Activated CD8-positive, alpha-beta memory T cell treated with anti-CD3 and anti-CD28 coated beads for 1 hour (primary cell): ENCODE measurements around the gene MAP7.

Experiments used
- DNase-seq, 2 donors: peaks; one replicate each; pipeline ENCODE4 v3.0.0-alpha.2; 2020; ENCODE audit warnings: low read depth in 1 of 2; ENCODE audit errors: extremely low read depth in 1 of 2

MAP7 gene

DNA sequence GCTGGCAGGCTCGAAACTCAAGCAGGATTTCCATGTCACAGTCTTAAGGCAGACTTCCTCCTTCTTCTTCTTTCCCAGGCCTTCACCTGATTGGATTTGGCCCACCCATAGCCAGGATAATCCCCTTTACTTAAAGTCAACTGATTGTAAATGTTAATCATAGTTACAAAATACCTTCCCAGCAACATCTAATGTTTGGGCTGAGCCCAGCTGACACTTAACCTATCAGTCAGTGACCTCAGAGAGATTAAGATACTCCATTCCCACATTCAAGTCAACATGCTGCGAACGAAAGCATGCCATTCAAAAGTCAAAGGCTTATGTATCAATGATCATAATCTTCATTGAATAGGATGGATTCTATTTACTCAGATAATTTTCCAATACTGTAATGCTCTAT, 16.0 kb downstream of the MAP7 start:
- DNase-seq = no peak

DNA sequence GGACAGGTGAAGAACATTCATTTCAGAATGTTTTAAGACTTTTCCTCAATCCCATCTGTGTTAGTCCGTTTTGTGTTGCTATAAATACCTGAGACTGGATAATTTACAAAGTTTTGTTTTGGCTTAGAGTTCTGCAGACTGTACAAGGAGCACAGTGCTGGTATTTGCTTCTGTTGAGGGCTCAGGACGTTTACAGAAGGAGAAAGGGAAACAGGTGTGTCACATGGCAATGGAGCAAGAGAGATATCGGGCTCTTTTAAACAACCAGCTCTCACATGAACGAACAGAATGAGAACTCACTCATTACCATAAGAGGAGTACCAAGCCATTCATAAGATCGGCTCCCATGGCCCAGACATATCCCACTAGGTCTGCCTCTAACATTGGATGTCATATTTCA, 16.7 kb downstream of the MAP7 start:
- DNase-seq = no peak

DNA sequence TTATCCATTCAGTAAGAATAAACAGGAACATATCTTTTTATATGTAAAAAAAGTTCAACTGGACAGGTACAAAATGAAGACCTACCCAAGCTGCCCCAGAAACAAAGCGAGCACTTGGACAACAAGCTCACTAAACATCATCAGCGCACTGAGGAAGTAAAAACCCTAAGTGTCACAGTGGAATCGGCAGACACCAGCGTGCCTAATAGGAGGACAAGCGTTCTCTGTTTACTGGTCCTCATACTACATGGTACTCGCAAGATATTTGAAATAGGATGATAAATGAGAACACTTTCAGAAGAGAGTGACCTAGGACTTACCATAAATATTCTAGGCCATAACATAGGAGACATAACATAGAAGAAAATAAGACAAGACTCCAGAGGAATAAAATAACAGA, 18.2 kb downstream of the MAP7 start:
- no peak for DNase-seq

DNA sequence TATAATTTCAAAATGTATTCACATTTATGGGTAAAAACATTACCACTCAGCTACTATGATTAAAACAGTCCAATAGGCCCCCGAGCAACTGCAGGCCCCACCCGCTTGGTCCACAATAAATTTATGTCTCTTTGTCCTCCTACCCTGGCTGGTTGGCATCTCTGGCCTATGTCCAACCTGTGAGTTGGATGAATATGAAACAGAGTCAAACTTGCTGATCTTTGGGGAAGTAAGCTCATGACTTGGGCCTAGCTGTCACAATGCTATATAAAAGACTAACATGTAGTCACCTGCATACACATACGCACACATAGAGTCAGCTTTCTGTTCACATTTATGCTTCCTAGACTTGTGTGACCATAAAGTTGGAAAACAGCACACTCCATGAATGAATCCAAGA, 20.5 kb downstream of the MAP7 start:
- no peak for DNase-seq

DNA sequence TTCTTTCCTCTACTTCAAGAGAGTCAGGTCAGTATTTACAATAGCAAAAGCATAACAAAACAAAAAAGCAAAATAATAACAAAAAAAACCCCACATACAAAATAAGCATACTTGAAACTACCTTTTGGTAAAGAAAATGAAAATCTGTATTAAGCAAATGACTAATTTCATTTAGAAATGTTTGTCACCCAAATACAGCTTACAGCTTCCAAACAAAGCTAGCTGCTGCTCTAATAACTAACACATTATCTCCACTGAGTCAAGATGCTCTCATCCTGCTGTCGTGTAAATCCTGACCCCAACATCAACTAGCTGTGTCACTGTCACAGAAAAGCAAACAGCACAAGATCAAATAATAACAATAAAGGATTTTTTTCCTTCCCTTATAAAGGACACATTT, 21.7 kb downstream of the MAP7 start:
- no peak for DNase-seq

DNA sequence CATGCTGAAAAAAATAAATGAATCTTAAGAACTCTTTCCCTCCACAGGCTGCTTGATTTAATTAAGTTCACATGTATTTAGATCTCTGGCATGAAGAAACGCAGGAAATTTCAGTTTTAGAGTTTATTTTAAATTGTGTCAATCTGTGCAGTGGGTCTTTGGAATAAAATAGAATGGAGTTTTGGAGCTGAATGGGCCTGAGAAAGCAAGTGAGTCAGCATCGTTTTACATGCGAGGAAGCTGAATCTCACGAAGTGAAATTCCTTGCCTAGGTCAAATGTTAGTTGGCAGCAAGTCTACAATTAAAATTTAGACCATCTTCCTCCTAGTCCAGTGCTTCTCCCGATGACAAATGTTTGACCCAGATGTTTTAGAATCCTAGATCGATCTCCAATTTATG, 22.4 kb downstream of the MAP7 start:
- no peak for DNase-seq

DNA sequence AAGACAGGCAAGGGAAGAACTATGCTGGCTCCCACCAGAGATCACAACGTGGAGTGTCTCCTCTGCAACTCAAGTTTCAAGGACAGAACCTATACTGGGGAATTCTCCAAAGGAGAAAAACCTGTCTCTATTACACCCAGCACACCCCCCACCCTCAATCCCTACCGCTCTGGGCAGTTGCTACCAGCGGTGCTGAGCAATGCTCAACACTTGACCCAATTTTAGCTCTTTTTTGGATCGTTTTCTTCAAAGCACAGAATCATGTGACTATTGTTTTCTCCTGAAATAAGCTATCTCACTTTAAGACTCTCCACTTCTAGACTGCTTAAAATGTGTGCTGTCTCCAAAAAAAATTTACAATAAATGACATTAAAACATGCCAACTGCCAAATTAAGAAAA, 23.3 kb downstream of the MAP7 start:
- DNase-seq = no peak

DNA sequence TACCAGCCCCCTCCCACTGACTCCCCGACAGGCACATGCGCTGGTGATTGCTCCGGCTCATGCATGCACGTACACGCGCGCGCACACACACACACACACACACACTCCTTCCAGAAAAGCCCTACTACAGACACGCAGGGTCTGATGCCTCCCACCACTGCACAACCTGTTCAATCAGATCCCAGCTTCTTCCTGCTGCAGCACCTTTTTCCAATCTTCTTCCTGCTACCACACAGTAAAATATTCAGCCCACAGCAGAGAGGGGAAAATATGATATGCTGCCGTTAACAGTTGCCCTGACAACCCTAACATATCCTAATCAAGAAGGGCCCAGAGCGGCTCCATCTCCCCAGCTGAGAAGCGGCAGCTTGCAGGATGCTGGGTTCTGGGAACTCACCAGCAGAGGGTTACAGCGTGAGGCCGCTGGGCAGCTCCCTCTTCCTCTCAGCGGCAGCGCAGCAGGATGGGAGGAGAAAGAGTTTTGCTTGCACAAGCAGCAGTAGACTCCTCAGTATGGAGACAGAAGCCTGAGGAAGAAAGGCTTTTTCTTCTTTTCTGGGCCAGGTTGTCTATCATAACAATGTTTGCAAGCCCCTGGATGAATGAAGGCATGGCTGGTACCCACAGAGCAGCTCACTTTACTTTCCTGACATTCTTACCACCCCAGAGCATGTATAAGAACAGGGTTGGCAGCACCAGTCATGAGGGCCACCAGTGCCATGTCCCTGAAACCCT, 23.9 kb downstream of the MAP7 start:
- DNase-seq = no peak

DNA sequence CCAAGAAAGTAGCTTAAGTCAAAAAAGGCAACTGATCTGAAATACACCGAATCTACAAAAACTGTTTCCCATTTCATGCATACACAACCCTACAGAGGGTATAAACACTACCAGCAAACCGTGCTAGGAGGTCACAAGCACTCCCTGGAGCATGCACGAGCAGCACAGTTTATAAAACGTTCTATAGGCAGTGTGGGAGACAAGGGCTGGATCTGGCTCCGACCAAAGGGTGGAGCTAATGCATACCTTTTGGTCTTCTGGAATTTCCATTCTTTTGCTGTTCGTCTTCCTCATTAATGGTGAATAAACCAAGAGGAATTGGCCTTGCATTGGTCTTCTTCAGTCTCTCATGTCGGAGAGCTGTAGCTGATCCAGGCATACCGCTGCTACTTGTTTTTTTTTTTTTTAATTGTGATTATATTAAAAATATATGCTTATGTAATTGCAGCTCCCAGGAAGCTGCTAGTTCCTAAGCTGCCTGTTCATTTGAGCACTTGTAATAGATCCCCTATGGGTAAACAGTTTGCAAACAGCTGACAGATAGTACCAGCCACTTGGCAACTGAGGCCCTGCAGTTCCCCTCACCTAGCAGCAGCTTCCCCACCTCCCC, 24.5 kb downstream of the MAP7 start:
- no peak for DNase-seq

DNA sequence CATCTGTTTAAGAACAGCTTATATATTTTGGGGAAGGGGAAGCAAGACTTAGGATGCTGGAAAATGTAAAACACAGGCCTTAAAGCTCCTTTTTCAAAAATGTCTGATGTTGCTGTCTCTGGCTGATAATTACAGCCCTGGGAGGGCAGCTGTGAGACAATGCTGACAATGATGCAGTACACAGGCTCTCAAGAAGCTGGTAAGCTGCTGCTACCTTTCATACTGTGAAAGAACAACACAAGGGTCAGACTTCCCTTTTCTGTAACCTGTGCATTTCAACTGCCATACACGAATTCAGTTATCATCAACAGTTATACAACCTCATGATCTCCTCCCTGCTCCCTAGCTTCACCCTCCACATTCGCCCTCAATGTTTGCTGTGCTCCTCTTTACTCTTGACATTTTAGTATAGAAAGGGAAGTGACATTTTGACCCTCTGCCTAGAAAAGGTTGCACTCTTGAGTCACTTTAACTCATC, 25.2 kb downstream of the MAP7 start:
- DNase-seq = no peak

DNA sequence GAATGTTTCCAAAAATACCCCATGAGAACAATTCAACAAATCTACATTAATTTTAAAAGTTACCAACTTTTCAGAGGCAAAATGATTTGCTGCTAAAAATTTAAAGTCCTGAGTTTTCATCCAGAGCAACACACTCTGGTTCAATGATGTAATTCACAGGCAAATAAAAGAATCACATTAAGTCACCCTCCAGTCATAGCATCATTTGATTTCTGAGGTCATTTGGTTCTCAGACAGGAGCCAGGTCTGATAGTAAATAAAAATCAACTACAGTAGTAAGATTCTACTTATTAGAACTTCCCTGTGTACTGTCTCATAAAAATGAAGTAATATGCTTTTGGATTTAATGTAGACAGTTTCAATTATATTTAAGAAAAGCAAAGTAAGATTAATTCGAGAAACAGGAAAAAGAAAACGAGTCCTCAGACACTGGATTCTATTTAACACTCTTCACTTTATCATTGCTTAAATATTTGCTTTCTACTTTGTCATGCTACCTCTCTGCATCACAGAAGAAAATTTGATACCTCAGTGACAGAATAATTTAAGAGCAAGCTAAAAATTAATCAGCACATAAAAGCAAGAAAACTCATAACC, 25.8 kb downstream of the MAP7 start:
- DNase-seq = no peak

DNA sequence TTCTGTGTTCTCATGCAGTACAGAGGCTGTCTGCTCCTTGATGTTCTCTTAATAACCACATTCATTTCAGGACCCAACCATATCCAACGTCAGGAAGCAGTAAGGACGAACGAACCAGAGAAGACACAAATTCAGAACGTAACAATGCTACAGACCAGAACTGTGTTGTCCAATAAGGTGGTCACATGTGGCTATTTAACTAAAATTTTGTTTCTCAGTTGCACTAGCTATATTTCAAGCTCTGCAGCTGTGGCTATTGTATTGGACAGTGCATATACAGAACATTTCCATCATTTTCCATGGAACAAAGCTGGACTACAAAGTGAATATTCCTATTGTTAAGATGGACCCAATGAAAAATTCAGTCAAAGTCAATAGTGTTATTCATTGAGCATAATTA, 27.0 kb downstream of the MAP7 start:
- no peak for DNase-seq

DNA sequence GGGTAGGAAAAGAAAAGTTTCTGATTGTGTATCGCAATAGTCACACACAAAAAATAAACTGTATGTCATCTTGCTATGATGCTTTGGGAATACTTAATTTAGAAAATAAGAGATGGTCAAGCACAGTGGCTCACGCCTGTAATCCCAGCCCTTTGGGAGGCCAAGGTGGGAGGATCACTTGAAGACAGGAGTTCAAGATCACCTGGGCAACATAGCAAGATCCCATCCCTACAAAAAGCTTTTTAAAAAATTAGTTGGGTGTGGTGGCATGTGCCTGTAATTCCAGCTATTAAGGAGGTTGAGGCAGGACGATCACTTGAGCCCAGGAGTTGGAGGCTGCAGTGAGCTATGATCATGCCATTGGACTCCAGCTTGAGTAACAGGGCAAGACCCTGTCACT, 27.6 kb downstream of the MAP7 start:
- DNase-seq = no peak

DNA sequence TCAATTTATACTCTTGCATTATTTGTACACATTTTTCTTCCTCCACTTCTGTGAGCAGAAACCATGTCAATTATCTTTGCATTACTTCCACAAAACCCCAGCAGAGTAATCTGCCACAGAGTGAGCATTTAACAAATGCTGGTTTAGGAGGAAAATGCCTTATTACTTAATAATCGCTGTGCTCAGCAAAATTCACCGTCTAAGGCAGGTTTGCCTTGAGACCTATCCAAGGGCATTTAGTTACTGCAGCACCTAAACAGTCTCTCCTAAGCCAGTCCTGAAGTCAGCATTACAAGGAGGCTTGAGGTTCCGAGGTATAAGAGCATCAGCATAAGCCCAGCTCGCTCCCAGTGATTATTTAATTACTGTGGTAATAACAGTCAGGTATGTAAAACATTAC, 28.3 kb downstream of the MAP7 start:
- no peak for DNase-seq

DNA sequence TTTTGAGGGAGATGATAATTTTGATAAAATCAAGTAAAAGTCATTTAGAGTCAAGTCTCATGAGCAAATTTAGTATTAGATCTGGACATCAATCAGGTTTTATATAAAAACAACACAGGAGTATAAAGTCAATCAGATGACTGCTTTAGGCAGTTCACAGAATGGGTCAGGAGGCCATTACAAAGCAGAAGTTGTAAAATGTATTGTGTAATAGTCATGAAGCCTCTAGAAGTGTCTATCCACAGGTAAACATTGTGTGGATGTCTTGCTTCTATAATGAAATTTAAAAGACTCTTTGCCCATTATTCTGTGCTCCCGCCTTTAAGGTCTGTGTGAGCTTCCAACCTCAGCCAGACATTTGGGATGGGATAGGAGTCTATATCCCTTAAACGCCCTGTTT, 28.8 kb downstream of the MAP7 start:
- DNase-seq = no peak

DNA sequence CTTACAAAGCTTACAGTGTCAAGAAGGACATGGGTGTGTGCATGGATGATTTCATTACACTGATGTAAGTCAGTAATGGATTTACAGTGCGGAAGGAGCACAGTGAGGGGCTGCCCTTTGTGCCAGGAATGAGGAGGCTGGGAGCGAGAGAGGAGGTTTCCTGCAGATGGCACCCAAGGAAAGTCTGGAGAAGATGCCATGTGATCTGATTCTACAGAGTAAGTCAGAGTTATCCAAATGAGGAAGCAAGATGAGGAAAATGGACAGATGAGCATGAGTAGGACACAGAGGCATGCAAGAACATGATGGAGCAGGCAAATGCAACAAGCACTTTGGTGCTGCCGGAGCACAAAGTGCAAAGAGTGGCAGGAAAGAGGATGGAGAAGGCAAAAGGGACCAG, 29.7 kb downstream of the MAP7 start:
- DNase-seq = no peak

DNA sequence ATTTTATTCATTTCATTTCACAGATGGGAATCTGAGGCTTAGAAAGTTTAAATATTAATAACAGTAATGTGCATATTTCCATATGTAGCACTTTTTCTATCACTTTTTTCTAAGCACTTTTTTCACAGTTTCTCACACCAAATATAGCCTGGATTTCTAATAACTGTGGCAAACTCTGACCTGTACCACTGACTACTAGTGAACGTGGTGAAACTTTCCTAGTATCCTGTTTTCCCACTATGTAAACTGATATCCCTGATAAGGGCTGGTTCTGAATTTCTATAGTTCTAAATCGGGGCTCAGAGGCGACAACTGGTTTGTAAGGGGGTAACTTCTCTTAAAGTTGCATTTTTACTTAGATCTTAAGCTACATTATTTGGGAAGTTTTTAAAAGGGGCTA, 32.6 kb downstream of the MAP7 start:
- DNase-seq = no peak

DNA sequence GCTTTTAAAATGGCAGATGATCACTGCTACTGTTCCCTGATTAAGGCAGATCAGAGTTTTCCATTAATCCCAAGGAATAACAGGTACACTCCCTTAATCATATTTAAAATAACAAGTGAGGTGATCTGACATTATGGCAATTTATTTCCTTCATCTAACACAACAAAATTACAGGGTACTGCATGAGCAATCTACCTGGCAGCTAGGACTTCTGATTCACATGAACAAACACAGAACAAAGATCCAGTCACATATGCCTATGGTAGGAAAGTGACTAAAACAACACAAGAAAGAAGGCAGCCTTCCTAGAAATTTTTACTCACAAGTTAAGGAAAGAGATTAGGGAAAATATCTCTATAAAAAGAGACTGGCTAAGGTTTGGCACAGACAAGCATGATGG, 33.2 kb downstream of the MAP7 start:
- no peak for DNase-seq

DNA sequence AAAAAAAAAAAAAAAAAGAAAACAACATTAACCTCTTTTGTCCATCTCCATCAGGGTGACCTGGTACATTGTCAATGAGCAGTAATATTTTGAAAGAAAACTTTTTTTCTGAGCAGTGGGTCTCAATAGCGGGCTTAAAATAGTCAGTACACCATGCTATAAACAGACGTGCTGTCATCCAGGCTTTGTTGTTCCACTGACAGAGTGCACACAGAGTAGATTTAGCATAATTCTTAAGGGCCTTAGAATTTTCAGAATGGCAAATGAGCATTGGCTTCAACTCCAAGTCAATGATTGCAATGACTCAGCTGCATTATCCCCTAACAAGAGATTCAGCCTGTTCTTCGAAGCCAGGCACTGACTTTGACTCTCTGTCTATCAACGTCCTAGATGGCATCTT, 35.6 kb downstream of the MAP7 start:
- DNase-seq = no peak

DNA sequence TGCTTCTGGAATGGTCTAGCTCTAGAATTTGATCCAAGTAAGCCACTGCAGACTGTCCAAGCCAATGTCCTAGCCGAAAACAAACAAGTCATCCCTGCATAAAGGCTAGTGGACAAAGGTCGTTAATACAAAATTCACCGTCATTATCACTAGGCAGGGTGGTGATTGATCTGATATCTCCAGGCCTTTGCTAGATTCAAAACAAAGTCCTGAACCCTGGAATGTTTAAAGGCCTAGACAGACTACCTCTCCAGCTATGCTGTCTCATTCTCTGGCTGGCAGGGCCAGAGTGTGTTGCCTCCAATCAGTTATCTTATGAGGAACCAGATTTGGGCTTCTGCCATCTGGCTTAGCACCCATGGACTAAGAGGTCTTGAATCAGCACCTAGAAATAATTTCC, 38.3 kb downstream of the MAP7 start:
- no peak for DNase-seq

DNA sequence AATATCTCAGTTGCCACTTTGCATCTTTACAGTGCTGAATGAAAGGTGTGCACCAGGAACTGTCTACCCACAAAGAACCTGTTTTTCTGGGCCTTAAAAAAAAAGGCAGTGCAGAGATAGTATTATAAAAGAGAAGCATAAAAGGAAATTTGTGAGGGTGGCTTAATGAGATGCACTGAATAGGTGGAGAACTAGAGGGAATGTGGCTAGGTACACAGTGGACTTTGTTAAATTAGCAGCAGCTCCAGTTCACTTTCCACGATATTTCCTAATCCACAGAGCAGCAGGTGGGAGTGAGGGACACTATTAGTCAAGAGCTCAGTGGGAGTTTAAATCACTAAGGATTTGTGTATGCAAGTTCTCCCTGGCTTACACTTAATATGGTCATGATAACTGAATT, 38.8 kb downstream of the MAP7 start:
- no peak for DNase-seq

DNA sequence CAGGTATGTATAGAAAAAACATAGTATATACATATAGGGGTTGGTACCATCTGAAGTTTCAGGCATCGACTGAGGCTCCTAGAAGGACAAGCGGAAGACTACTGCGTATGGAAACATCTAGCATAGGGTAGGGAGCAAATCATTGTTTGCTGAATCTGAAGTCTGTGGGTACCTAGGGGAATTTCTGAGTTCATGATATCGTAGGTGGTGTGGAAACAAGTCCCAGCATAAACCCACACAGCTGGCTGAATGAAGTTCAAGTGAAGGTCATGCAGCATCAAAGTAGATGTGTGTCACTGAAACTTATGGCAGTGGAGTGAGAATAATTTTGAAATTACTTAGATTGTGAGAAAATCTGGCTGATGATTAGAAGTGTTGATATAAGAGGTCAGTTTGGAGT, 39.4 kb downstream of the MAP7 start:
- DNase-seq = no peak

DNA sequence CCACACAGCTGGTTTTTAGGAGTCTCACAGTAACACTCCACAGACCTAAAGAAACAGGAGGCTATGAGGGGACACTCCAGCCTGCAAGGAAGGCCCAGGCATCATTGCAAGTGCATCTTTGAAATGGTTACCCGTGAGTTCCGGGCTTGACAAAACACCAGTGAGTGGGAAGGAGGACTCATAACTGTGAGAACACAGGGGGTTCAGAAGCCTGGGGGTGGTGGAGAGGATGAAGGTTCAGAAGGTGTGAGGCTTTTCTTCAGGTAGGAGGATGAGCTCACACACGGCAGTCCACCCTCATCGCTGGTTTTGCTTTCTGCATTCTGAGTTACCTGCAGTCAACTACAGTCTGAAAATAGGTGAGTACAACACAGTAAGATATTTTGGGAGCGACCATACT, 39.9 kb downstream of the MAP7 start:
- DNase-seq = no peak
